Thyroid gland (tissue), 4 donors: ENCODE results near the gene BOK. TPM values are rescaled to one million over a fixed set of nuclear protein-coding genes. Genes with fewer than 3 reads are reported as not detected.

Experiments
- DNase-seq, 2 donors: peaks; one replicate each; pipeline ENCODE4 v3.0.0-alpha.2; 2019
- H3K27ac ChIP-seq, 3 donors: fragments of 200-600 bp; sonication (generic); 1 replicate in 2 of 3; 2 replicates in 1 of 3; pipeline ENCODE4 v1.5.1; 2016 to 2019; ENCODE audit warnings: mild to moderate bottlenecking in 1 of 3, moderate library complexity in 1 of 3
- H3K27me3 ChIP-seq: fragments of 200-600 bp; sonication (generic); one replicate; pipeline ENCODE4 v1.5.1; 2019
- H3K36me3 ChIP-seq, 2 donors: fragments of 200-600 bp; sonication (generic); one replicate each; pipeline ENCODE4 v1.5.1; 2016 to 2019
- H3K4me1 ChIP-seq, 2 donors: fragments of 200-600 bp; sonication (generic); one replicate each; pipeline ENCODE4 v1.5.1; 2017 to 2019
- H3K4me3 ChIP-seq, 3 donors: fragments of 200-600 bp; sonication (generic); replicated peaks in 1 of 3; 1 replicate in 2 of 3; 2 replicates in 1 of 3; pipeline ENCODE4 v1.5.1; 2016; ENCODE audit warnings: mild to moderate bottlenecking in 1 of 3
- H3K9me3 ChIP-seq: fragments of 200-600 bp; sonication (generic); one replicate; pipeline ENCODE4 v1.5.1; 2017
- CTCF ChIP-seq, 6 experiments: fragments of 200-600 bp in 3 of 6; fragments of 450-650 bp in 3 of 6; sonication (generic) in 3 of 6; IDR thresholded peaks; one replicate each; pipeline ENCODE4 v1.5.1; 2016 to 2019; ENCODE audit warnings: antibody characterized with exemption in 6 of 6, mild to moderate bottlenecking in 2 of 6, inconsistent platforms in 1 of 6, moderate library complexity in 1 of 6
- POLR2A ChIP-seq, 2 donors: fragments of 450-650 bp; IDR thresholded peaks; one replicate each; pipeline ENCODE4 v1.6.1; 2017; ENCODE audit warnings: antibody characterized with exemption in 2 of 2, mild to moderate bottlenecking in 2 of 2, moderate library complexity in 1 of 2
- WGBS, 2 donors: methylation state at CpG; one replicate each; pipeline ENCODE4 v1.1.5; 2017; 5-methylcytosine and 5-hydroxymethylcytosine counted together
- intact Hi-C: fragments of 100-400 bp; cut with DNase I; formaldehyde crosslinking; loops from one replicate; pipeline ENCODE4 v1.15.1; 2023
- total RNA-seq, 4 donors: library from RNA; depleted of rRNA; stranded (reverse); fragments of >200 nt; gene quantifications; one replicate each; pipeline ENCODE4 v1.2.3, GENCODE V29; 2016

The BOK gene
- total RNA-seq, 4 donors from 2014 or later = 22.2 to 32.1 (median 27.0) TPM

GRCh38 chr2:241534293-241534692 lies 24.3 kb upstream of the BOK start:
- no peaks in the 10 kb centered on the region for H3K36me3 ChIP-seq
- intact Hi-C loops = no loop called here
- 86 to 87% methylated on average over 7 of the region's 7 CpGs for WGBS, 2 donors
- no peak for TF ChIP-seq CTCF (IDR thresholded peaks at IDR 0.05)
- H3K27ac ChIP-seq = no peak overlapping the region
- H3K4me3 ChIP-seq = no peak overlapping the region
- DNase-seq = no peak
- no peaks in the 10 kb centered on the region for H3K9me3 ChIP-seq
- peaks cover 0 to 2% of the 10 kb centered on the region in 2 donors for H3K4me1 ChIP-seq
- no peaks in the 10 kb centered on the region for H3K27me3 ChIP-seq

GRCh38 chr2:241534701-241535375 lies 23.7 kb upstream of the BOK start:
- intact Hi-C loops = no loop called here
- Histone ChIP-seq H3K9me3 (no peaks in the 10 kb centered on the region), H3K4me3 (no peak overlapping the region), H3K4me1 (peaks cover 0 to 5% of the 10 kb centered on the region in 2 donors), H3K27ac (no peak overlapping the region), H3K36me3 (no peaks in the 10 kb centered on the region), H3K27me3 (no peaks in the 10 kb centered on the region)
- TF ChIP-seq CTCF (IDR thresholded peaks at IDR 0.05) (no peak), POLR2A (IDR thresholded peaks at IDR 0.05) (no peak)
- WGBS, 2 donors = 73% methylated on average over 14 of the region's 17 CpGs
- DNase-seq = no peak

- Histone ChIP-seq H3K9me3 (no peaks in the 10 kb centered on the region), H3K4me1 (peaks cover 7 to 17% of the 10 kb centered on the region in 2 donors), H3K27ac (no peak overlapping the region), H3K27me3 (no peaks in the 10 kb centered on the region), H3K36me3 (no peaks in the 10 kb centered on the region), H3K4me3 (no peak overlapping the region)
- TF ChIP-seq POLR2A (IDR thresholded peaks at IDR 0.05) = no peak
- no peak for TF ChIP-seq CTCF (IDR thresholded peaks at IDR 0.05)
- intact Hi-C loops = no loop called here
- WGBS, 2 donors = 69 to 75% methylated on average over 10 to 13 of the region's 13 CpGs
- no peak for DNase-seq
Measured at GRCh38 chr2:241535871-241536655, 22.5 kb upstream of the BOK start.

- TF ChIP-seq CTCF (IDR thresholded peaks at IDR 0.05) (no peak), POLR2A (IDR thresholded peaks at IDR 0.05) (no peak)
- no peaks in the 10 kb centered on the region for H3K36me3 ChIP-seq
- intact Hi-C loops = no loop called here
- peak overlapping the region in 2 of 3 donors; percentile 4 to 32 for H3K27ac ChIP-seq
- no peaks in the 10 kb centered on the region for H3K27me3 ChIP-seq
- no peaks in the 10 kb centered on the region for H3K9me3 ChIP-seq
- 55 to 56% methylated on average over 15 of the region's 15 CpGs for WGBS, 2 donors
- H3K4me3 ChIP-seq = no peak overlapping the region
- peak; percentile 50 to 52 for DNase-seq
- peaks cover 14 to 33% of the 10 kb centered on the region in 2 donors for H3K4me1 ChIP-seq
Measured at GRCh38 chr2:241538838-241539615, 19.5 kb upstream of the BOK start.
